H7 (cell line): ENCODE results near the gene KLHDC10. TPM values are rescaled to one million over a fixed set of nuclear protein-coding genes. Genes with fewer than 3 reads are reported as not detected.
"Not testable (repeated sequence)": the region's sequence is repeated elsewhere in the genome, so short reads cannot be mapped to it uniquely, and the experiment has no call there.

Source experiments
- DNase-seq: peaks from one replicate; pipeline ENCODE4 v3.0.0; 2012
- H3K27me3 ChIP-seq: 2 replicates; pipeline ENCODE4 v1.6.0; 2011; ENCODE audit warnings: mild to moderate bottlenecking, low read length; ENCODE audit not compliant: control insufficient read depth, insufficient read depth
- H3K36me3 ChIP-seq: replicated peaks from 2 replicates; pipeline ENCODE4 v1.5.1; 2011; ENCODE audit warnings: low read length; ENCODE audit not compliant: control insufficient read depth, insufficient read depth
- H3K4me3 ChIP-seq: 2 replicates; pipeline ENCODE4 v1.5.1; 2011; ENCODE audit warnings: low read depth, mild to moderate bottlenecking, control low read depth, low read length, moderate library complexity; ENCODE audit not compliant: insufficient read depth
- total RNA-seq: library from RNA; depleted of rRNA; stranded (reverse); fragments of >200 nt; shearing (Covaris generic); gene quantifications from 2 replicates; pipeline ENCODE4 v1.2.3, GENCODE V29; 2014

The KLHDC10 gene
- total RNA-seq, 1 experiment from 2014 or later, result 13.9 TPM

DNA sequence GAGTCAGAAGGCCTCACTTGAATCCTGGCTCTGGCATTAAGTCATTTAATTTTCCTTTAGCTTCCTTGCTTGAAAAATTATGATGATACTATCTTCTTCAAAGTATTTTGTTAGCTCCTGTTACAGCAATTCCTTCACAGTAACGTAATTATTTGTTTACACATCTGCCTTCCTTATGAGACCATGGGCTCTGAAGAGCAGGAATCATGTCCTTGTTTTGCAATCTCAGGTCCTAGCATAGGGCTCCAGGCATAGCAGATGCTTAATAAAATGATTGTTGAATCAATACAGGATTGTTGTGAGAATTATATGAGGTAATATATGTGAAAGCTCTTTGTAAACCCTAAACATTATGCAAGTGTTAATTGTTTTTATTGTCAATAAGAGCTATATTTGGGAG is 25.5 kb downstream of the KLHDC10 start:
- H3K36me3 ChIP-seq, result no peaks in the 10 kb centered on the region
- H3K4me3 ChIP-seq, result no peak overlapping the region

DNA sequence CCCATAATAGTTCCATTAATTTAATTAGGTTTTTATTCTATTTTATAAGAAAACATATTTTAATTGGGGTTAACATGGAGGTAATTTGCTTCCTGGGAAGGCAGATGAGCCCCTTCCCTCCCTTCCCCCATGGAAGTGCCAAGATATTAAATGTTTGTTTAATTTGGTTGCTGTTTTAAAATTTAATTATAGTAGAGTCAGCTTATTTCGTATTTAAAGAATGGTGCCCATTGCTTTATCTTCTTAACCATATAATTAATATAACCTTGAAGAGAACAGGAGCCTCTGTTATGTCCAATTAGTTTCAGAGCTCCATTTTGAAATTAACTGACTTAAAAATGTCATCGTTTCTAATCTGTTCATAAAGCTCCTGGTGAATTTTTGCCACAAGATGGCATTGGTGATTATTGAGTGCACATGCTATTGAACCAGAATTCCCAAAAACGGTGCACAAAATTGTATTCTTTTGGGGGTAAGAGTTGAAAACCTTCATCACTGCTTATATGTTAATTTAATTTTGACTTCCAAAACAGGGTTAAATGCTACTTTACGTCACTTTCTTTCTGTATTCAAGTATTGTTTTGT is 26.0 kb downstream of the KLHDC10 start:
- H3K36me3 ChIP-seq, result no peaks in the 10 kb centered on the region
- no peak overlapping the region for H3K4me3 ChIP-seq
- no peak for DNase-seq
- no peaks in the 10 kb centered on the region for H3K27me3 ChIP-seq

More for the DNA sequence above, 25.5 kb downstream of the KLHDC10 start:
- no peak for DNase-seq
- H3K27me3 ChIP-seq, result no peaks in the 10 kb centered on the region

DNA sequence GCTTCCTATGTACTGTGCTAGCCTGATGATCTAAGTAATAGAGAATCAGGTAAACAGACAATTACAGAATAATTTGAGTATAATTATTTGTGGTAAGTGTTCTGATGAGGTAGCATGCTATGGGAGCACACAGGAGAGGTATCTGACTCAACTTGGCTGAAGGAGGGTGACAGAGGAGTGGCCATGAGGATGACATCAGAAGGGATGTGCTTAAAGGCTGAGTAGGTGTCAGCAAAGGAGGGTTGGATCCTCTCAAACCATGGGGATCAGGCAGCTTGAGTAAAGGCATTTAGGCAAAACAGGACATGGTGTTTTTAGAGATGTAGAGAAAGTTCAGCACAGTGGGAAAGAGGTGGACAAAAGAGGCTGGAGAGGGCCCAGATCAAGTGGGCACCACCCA is 29.0 kb downstream of the KLHDC10 start:
- DNase-seq, result no peak
- Histone ChIP-seq H3K27me3 (no peaks in the 10 kb centered on the region), H3K4me3 (no peak overlapping the region), H3K36me3 (no peaks in the 10 kb centered on the region)

DNA sequence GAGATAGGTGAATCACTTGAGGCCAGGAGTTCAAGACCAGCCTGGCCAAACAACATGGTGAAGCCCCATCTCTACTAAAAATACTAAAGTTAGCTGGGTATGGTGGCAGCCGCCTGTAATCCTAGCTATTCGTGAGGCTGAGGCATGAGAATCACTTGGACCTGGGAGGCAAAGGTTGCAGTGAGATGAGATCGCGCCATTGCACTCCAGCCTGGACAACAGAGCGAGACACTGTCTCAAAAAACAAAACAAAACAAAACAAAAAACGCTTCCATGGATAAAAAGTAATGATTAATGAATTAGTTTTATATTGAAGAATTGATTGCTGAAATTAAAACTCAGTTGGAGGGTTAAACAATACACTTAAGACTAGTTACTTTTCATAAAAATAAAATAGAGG is 32.3 kb downstream of the KLHDC10 start:
- H3K4me3 ChIP-seq, result no peak overlapping the region
- no peaks in the 10 kb centered on the region for H3K36me3 ChIP-seq
- H3K27me3 ChIP-seq, result no peaks in the 10 kb centered on the region
- DNase-seq, result no peak

DNA sequence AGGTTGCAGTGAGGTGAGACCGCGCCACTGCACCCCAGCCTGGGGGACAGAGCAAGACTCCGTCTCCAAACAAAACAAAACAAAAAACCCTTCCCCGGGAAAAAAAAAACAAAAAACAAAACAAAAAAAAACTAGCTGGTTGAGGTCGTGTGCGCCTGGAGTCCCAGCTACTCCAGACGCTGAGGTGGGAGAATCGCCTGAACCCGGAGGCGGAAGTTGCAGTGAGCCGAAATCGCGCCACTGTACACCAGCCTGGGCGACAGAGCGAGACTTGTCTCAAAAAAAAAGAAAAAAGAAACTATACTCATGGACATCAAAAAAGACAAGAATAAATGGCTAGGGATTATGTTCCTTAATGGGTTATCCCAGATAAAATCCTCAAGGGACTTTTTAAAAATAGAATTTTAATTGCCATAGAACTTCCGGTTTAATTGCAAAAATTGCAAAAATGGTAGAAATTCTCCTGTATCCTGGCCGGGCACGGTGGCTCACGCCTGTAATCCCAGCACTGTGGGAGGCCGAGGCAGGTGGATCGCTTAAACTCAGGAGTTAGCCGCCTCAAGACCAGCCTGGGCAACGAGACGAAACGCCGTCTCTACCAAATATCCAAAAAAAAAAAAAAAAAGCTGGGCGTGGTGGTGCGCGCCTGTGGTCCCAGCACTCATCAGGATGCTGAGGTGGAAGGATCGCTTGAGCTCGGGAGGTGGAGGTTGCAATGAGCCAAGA is 37.8 kb downstream of the KLHDC10 start:
- Histone ChIP-seq H3K4me3 (no peak overlapping the region), H3K36me3 (no peaks in the 10 kb centered on the region), H3K27me3 (no peaks in the 10 kb centered on the region)
- no peak for DNase-seq

- Histone ChIP-seq H3K4me3 (no peak overlapping the region), H3K27me3 (no peaks in the 10 kb centered on the region), H3K36me3 (no peaks in the 10 kb centered on the region)
- DNase-seq, result no peak
Measured at GRCh38 chr7:130108809-130109208, 38.5 kb downstream of the KLHDC10 start.

DNA sequence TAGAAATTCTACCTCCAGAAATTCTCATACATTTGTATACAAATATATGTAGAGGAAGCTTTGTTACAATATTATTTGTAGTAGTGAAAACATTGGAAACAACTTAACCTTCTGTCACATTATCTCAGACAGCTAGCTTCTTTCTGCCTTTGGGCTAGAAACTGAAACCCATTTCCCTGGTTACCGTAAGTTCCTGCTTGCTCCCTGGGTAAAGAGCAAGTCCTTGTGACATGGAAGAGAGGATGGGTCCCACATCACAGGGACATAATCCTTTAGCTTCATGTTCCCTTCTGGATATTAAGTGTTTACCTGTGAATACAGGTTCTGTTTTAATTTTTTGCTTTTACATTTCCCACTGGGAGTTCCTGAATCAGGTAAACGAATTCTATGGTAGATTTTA is 41.8 kb downstream of the KLHDC10 start:
- H3K4me3 ChIP-seq, result no peak overlapping the region
- no peaks in the 10 kb centered on the region for H3K36me3 ChIP-seq
- no peak for DNase-seq
- H3K27me3 ChIP-seq, result no peaks in the 10 kb centered on the region

DNA sequence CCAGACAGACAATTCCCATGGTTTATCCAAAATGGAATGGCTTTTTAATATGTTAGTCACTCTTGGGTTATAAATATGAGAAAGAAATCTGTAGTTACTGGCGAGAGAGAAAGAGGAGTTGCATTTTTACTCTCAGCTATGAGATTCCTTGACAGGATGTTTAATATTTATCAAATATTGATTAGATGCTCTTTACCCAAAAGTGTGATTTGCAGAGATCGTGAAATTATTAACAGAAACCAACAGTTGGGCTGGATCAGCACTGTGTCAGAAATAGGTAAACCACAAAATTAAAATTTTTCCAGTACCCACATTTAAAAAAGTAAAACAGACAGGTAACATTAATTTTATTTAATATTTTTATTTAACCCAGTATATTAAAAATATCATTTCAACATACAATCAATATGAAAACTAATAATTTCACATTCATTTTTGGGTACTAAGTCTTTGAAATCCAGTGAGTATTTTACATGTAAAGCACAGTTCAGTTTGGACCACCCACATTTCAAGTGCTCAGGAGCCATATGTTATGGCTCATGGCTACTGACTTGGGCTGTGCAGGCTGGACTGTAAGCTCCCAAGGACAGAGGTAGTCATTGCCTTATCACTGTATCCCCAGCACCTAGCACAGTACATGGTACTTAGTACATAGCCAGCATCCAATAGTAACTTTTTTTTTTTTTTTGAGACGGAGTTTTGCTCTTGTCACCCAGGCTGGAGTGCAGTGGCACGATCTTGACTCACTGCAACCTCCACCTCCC is 42.5 kb downstream of the KLHDC10 start:
- Histone ChIP-seq H3K27me3 (no peaks in the 10 kb centered on the region), H3K4me3 (no peak overlapping the region), H3K36me3 (no peaks in the 10 kb centered on the region)
- DNase-seq, result no peak

DNA sequence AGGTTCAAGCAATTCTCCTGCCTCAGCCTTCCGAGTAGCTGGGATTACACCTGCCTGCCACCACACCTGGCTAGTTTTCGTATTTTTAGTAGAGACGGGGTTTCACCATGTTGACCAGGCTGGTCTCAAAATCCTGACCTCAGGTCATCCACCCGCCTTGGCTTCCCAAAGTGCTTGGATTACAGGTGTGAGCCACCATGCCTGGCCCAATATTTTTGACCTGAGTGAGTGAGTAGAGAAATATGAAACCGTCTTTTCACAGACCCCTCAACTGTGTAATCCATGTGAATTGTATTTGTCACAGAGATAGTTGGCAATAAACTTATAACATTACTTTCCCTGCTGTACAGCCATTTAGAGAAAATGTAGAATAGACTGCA is 43.1 kb downstream of the KLHDC10 start:
- H3K27me3 ChIP-seq, H3K4me3 ChIP-seq, DNase-seq: not testable (repeated sequence)

DNA sequence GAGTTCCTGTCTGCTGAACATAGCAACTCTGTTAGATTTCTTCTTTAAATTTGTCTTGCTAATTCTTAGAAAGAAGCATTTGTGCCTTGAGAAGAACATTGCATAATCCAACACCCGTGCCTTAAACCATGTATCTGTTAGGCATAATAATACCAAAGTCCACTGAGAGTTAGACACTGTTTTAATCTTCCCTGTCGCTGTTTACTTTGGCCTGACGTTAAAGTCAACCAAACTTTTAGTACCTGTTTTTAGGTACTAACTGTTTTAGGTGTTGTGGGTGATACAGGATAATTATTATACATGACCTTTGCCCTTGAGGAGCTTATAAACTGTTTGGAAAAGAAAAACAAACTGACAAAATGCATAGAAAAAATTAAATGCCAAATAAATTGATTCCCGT is 43.6 kb downstream of the KLHDC10 start:
- no peaks in the 10 kb centered on the region; the same call in 1 of the 2 replicates for H3K36me3 ChIP-seq
- DNase-seq, result no peak
- H3K27me3 ChIP-seq, result no peaks in the 10 kb centered on the region
- no peak overlapping the region for H3K4me3 ChIP-seq

More for the DNA sequence above, 43.1 kb downstream of the KLHDC10 start:
- H3K36me3 ChIP-seq, result not testable (repeated sequence)

- Histone ChIP-seq H3K36me3 (no peaks in the 10 kb centered on the region; the same call in 1 of the 2 replicates), H3K27me3 (no peaks in the 10 kb centered on the region), H3K4me3 (no peak overlapping the region)
- DNase-seq, result no peak
Measured at GRCh38 chr7:130114374-130114773, 44.0 kb downstream of the KLHDC10 start.

DNA sequence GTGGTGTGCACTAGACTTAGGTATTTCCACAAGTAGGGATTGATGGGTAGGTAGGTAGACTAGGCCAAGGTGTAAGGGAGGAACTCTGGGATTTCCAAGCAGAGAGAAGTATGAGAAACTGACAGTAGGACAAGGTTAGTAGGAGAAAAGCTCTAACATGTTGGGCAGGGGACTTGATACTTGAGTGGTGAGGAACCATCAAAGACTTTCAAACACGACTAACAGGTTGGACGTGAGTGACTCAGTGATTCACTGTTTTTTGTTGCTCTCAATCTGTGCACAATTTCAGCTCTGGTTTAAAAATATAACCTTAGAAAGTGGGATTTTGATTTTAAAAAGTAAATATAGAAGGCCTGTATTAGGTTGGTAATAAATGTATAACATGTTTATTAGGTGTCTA is 44.4 kb downstream of the KLHDC10 start:
- Histone ChIP-seq H3K36me3 (no peaks in the 10 kb centered on the region; the same call in 1 of the 2 replicates), H3K4me3 (no peak overlapping the region), H3K27me3 (no peaks in the 10 kb centered on the region)
- DNase-seq, result no peak

DNA sequence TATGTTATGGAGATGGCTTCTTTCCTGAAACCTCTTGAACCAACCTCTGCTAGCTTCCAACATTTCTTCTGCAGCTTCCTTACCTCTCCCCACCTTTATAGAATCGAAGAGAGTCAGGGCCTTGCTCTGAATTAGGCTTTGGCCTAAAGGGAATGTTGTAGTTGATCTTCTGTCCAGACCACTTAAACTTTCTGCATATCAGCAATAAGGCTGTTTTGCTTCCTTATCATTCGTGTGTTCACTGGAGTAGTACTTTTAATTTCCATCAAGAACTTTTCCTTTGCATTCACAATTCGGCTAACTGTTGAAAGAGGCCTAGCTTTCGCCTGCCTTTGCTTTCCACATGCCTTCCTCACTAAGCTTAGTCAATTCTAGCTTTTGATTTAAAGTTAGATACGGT is 48.0 kb downstream of the KLHDC10 start:
- H3K27me3 ChIP-seq, result no peaks in the 10 kb centered on the region
- H3K36me3 ChIP-seq, result peaks cover 2% of the 10 kb centered on the region
- DNase-seq, result no peak
- no peak overlapping the region for H3K4me3 ChIP-seq

DNA sequence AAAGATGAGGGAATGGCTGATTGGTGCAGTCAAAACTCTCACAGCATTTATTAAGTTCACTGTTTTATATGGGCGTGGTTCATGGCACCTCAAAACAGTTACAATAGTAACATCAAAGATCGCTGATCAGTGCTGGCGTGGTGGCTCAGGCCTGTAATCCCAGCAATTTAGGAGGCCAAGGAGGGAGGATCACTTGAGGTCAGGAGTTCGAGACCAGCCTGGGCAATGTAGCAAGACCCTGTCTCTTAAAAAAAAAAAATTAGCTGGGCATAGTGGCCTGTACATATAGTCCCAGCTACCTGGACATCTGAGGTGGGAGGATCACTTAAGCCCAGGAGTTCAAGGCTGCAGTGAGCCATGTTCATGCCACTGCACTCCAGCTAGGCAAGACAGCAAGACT is 48.5 kb downstream of the KLHDC10 start:
- Histone ChIP-seq H3K4me3 (no peak overlapping the region), H3K36me3 (peaks cover 2% of the 10 kb centered on the region), H3K27me3 (no peaks in the 10 kb centered on the region)
- no peak for DNase-seq

DNA sequence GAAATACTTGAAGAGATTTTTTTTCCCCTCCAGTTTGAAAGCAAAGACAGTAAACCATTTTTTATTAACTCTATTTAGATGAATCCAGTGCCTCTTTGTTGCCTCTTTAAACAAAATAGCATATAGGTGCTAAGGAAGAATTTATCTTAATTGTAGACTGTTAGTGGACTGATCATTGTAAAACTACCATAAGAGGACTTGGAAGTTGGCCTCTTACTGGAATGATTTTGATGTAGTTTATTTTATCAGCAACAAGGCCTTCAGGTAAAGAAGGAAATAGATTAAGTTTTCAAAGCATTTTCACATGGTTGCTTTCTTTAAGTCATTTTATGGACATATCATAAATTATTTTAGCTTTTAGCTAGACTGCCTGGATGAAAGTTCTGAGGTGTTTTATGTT is 53.2 kb downstream of the KLHDC10 start:
- Histone ChIP-seq H3K27me3 (no peaks in the 10 kb centered on the region), H3K36me3 (peaks cover 2% of the 10 kb centered on the region), H3K4me3 (no peak overlapping the region)
- no peak for DNase-seq
